Inflammatory macrophage (primary cell): ENCODE results near the gene GAD2.
A peak's percentile ranks its signal among the peaks of the same experiment; 100 is the strongest.

Experiments used
- DNase-seq, 2 donors: peaks; one replicate each; pipeline ENCODE4 v3.0.0-alpha.2; 2020 to 2022
- total RNA-seq, 18 experiments: gene quantifications; one replicate each; lab custom pipeline; 2026; ENCODE audit warnings: mixed read lengths in 6 of 18, inconsistent platforms in 2 of 18; lab: John Stamatoyannopoulos, UW

The GAD2 gene
- total RNA-seq, result 0 to 0.13 (median 0) reads per million in 18 experiments

DNA sequence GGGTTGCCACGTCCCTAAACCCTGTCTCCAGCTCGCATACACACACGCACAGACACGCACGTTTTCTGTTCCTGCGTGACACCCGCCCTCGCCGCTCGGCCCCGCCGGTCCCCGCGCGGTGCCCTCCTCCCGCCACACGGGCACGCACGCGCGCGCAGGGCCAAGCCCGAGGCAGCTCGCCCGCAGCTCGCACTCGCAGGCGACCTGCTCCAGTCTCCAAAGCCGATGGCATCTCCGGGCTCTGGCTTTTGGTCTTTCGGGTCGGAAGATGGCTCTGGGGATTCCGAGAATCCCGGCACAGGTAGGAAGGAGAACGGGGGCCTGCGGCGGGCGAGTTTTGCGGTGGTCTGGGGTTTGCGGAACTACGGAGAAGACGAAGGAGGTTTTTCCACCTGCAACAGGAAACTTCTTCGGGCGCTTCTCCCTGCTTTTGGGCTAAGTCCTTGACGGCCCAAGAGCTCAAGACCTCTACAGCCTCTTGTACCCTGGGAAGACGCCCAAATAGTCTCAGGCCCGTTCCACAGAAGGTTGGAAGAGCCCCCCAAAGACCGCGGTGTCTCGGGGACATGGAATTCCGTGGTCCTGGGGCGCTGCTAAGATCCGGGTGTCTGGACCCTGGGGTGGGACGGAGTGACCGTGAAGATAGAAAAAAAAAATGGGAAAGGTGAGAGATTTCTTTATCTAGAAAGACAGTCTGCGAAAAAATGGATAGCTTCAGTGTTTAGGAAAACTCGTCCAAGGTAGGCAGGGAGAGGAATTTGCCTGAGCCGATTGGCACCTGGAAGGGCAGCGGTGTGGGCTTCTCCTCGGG is at the start of gene GAD2:
Gene GAD2, plus strand, starts transcription at position 190 of the 811 bp plus-strand sequence. Its CDS starts 36 bp downstream, at position 226.
- no peak for DNase-seq

DNA sequence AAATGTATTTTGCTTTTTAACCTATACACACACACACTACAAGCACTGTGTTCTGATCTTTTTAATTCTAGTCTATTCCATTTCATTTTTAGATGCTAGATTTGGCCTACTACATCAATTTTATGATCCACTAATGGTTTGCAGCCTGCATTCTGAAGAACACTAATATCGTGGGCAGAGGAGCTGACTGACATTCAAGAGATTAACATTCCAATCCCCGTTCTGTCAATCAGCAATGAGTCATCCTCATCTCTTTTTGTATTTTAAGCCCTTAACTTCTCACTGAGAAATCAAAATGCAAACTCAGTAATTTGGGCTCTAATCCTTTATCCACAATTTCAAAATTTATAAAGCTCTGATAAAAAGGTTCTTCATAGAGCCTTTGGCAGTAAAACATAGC is 47.1 kb upstream of the GAD2 start:
- no peak for DNase-seq

DNA sequence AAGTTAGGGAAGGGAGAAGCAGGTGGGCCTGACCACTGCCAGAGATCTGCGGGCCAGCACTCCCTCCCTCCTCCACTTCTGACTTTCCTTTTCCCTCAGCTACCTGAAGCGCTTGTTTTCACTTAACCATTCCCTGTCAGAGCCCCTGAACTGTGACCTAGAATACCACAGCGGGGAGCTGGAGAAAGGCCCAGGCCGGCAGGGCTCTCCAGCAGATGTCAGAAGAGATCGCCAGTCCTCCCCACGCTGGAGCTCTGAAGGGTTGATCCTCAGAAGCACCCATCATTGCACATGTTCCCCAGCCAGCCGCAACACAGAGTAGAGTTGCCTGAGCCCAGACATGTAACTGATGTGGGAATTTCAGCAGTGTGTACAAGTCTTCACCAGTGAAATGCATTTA is 44.4 kb upstream of the GAD2 start:
- no peak for DNase-seq

DNA sequence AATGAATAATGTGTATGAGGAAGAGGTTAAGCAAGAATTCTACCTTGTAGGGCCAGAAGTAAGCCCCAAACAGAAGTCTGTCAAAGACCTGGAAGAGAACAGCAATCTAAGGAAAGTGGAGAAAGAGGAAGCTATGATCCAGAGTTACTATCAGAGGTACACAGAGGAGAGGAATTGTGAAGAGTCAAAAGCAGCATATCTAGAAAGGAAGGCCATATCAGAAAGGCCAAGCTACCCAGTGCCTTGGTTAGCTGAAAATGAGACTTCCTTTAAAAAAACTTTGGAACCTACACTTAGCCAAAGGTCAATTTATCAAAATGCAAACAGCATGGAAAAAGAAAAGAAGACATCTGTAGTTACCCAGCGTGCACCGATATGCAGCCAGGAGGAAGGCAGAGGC is 42.7 kb upstream of the GAD2 start:
- no peak for DNase-seq

DNA sequence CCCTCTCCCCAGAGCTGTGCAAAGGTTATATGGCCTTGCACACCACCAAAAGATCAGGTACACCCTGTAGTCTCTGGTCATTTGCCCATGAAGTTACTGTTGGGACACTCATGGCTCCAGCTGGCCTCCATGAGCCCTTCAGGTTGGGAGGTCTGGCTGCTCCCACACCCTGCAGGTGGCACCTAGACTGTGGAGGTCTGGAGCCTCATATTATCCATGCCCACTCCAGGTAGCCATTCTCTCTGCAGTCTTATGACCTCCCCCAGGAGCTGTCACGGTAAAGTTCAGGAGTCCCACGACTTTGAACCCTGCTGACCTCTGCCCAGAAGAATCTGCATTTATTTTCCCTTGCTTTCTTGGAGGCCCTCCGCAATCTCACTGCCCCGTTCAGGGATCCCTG is 39.2 kb upstream of the GAD2 start:
- DNase-seq, result no peak

DNA sequence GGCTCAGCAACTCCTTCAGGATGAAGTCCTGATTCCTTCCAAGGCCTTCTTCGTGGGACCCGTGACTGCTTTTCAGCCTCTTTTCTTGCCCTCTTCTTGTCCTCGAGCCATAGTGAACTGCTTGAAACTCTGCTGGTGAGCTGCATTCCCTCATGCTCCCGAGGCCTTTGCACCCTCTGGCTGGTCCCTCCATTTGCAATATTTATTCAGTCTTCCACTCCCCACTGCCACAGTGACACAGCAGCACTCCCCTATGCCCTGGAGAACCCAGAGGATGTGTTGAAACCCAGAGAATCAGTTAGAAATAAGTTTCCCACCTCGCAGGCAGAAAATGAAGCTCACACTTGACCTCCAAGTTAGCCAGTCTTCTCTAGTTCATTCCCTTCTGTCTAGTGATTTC is 22.3 kb upstream of the GAD2 start:
- no peak for DNase-seq

DNA sequence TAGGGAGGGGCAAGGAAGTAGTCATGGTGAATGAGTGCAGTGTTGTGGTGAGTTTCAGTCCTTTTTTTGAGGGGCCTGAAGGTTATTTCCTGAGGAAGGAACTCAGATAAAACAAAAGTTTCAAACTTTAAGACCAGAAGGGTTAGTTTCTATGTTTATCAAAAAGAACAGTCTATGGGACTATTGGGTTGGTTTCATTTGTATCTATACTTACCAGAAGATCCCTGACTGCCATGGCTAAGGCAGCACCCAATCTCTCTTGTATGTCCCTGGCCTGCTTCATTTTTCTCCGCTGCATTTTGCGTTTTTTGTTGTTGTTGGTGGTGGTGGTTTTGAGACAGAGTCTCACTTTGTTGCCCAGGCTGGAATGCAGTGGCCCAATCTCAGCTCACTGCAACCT is 19.3 kb upstream of the GAD2 start:
- DNase-seq, result no peak

DNA sequence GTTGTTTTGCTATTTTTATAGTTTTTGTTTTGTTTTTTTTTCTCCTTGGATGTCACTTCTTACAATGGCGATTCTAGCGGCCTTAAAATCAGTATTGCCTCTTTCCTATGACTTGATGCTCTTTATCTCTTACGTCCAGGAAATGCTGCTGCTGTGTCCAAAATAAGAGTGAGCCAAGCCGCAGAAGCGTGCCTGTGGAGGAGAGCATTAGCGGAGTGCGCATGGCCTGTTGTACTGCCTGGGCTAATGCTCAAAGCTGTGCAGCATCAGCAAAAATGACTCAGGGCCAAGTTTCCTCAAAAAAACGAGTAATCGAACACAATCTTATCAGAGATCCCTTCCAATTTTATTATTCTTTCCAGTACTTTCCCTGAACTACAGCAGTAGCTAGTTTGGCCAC is 18.5 kb upstream of the GAD2 start:
- no peak for DNase-seq

DNA sequence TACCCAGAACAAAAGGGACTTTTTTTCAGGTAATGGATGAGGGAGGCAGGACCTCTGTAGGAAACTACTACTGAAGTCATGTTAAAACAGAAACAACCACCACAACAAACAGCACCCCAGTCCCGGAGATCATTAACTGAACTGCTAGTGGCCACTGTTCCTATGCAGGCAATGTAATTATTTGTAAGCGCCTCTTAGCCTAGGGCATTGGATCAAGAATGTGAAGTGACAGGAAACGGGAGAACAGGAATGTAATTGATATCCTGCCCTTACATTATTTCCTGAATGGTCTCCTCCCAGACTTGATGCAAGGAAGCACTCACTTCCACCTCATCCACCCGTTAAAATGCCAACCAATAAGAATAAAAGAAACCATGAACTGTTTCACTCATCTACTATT is 16.7 kb upstream of the GAD2 start:
- no peak for DNase-seq

DNA sequence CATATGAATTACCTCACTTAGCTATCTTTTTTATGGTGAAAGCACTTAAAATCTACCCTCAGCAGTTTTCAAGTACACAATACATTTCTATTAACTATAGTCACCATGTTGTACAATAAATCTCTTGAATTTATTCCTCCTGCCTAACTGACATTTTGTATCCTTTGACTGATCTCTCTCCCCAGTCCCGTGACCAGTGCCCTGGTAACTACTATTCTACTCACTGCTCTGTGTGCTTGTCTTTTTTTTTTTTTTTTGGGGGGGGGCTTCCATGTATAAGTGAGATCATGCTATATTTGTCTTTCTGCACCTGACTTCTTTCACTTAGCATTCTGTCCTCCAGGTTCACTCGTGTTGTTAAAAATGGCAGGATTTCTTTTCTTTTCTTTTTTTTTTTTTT is 11.4 kb upstream of the GAD2 start:
- no peak for DNase-seq

DNA sequence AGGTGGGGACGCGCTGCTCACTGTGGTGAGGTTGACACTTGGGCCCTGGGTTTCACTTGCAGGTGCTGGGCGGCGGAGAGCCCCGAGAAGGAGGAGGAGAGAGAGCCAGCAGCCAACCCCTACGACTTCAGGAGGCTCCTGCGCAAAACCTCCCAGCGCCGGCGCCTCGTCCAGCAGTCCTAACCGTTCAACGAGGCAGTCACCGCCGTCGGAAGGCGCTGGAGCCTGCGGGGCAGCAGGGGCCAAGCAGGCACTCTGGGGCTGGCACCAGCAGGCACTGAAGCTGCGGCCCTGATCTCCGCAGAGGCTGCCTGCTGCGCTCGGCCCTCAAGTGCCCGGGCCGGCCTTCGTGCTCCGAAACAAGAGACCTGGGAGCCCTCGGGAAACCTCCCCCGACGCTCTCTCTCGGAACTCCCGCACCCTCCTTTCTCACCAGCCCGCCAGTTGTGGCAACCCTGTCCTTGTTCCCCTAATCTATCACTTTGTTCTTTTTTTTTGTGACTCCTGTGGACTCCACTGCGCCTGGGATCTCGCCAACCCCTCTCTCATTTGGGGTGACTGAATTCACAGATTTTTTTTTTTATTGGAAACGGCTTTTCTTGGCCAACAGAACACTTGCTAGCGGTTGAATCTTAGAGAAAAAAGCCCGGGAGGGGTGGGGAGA is 4.7 kb upstream of the GAD2 start:
- no peak for DNase-seq

DNA sequence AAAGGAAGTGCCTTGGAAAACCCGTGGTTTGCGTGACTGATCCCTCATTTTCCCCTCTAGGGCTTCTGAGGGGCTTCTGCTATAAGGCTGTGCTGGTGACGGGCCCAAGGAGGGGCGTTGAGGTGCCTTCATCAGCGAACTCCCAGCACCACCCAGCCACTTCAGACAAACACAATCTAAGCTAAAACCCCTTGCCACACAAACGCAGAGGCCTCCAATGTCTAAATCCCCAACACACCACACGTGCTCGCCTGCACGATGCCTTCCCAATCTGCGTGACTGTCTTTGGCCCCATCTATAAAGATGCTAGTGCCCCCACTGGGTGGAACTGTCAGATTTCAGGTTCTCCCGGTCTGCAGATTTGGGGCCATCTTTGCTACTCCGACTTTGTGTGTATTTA is 4.1 kb upstream of the GAD2 start:
- DNase-seq, result no peak

DNA sequence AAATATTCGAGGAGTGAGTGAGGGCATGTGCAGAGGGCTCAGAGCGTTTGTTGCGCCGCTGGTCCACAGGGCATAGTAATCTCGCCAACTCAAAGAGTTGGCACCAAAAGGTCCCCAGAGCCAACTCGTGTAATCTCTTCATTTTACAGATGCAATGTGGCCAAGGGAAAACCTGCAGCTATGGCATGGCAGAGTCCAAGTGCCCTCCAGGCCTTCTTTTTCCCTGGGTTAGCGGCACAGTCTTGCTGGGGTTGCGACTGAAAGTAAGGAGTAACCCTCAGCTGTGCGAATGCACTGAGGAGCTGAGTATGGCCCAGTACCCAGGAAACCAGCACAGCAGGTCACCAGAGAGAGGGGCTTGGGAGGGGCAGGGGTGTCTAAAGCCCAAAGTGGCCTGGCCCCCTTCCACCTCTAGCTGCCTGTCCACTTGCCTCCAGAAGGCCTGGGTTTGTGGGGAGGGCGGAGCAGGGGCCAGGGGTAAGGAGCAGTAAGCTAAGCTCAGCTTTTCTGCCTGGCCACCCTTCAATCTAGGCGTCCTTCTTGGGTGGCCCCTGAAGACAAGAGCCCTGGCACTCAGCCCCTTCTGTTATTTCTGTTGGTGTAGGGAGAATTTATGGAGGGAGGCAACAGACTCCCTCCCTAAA is 3.3 kb upstream of the GAD2 start:
- no peak for DNase-seq

DNA sequence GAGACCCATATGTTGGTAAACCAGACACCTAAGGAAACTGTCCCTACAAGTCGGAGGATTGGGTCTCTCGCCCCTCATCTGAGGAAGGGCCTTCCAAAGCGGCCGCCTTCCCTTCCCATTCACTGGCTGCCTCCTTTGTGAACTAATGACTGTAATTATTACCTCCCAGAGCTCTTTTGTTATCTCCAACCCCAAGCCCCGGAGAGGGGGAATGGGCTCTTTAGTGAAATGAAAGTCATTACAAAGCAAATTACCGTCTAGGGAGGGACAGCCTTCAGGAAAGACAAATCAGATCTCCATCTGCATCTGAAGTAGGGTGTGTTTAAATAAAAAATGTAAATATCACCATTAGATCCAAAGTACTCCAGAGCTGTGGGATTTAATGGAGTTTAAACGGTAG is 2.6 kb upstream of the GAD2 start:
- DNase-seq, result no peak

DNA sequence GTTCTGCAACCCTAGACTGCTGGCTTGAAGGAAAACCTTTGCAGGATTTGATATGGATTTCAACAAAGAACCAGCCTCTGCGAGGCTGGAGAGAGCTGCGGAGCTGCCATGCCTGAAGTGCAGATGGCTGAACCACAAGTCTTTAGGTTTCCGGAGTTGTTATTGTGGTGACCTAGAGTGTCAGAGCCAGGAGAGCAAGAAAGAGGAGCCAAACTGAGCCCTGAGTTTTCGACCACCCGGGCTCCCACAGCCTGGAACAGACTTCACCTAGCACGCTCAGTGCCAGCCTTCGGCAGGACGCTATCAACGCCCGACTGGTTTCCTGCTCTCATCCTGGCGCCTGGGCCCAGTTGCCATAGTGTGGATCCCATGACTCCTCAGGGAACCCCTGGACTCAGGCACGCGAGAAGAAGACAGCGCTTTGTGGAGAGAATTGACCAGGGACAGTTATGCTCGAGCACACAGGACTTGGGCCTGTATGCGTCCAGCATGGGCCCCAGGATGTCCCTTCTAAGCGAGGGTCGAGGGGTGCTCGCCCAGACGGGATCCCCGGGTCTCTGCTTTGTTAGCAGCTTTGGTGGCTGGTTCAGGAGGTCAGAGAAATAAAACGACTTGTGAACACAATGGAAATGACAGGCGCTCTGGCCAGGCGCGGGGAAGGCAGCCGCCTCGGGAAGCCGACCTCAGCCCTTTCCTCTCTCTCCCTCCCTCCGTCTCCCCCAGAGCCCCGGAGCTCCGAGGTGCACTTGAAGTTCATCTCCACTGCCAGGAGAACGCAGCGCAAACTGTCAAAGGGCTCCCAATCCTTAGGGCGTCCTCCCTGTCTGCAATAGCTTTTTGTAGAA is 1.8 kb upstream of the GAD2 start:
- no peak for DNase-seq

DNA sequence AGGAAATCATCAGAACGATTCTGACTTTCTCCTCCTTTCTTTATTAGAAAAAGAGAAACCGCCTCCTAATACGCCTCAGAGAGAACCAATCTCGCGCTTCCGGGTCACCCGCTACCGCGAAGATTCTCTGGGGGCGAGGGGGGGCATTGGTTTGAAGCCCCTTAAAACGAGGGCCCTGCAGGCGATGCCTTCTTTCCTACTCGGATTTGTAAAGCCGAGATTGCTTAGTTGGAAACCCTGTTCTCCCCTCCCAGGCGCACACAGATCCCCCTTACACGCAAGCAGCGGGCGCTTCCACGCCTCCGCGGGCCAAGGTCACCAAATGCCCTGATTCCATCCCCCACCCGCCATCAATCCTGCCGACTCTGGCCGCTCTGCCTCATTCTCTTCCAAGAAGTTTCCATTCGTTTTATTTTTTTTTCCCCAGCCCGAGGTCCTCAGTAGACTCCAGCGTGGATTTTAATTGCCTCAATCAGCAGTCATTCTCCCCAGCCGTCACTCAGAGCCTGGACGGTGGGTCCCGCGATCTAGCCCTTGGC is 1.1 kb upstream of the GAD2 start:
- DNase-seq, result no peak

DNA sequence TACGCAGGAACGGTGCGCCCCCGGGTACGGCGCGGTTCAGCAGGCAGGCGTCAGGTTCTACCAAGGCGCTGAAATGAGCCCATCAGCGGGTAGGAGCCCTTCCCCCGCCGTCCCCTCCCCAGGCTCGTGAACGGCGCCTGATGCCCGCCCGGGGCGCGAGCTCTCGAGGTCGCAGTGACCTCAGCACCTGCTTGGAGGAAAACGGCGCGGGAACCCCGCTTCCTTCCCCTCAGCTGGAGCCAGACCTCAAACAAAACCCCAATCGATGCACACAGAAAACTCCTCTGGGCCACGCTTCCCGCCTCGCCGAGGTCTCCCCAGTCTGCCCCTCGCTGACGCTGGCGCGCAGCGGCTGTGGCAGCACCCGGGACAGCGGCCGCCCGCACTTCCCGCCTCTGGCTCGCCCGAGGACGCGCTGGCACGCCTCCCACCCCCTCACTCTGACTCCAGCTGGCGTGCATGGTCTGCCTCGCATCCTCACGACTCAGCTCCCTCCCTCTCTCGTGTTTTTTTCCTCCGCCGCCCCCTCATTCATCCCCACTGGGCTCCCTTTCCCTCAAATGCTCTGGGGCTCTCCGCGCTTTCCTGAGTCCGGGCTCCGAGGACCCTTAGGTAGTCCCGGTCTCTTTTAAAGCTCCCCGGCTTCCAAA is 514 bp upstream of the GAD2 start:
- DNase-seq, result peak in 1 of 2 donors; percentile 9

DNA sequence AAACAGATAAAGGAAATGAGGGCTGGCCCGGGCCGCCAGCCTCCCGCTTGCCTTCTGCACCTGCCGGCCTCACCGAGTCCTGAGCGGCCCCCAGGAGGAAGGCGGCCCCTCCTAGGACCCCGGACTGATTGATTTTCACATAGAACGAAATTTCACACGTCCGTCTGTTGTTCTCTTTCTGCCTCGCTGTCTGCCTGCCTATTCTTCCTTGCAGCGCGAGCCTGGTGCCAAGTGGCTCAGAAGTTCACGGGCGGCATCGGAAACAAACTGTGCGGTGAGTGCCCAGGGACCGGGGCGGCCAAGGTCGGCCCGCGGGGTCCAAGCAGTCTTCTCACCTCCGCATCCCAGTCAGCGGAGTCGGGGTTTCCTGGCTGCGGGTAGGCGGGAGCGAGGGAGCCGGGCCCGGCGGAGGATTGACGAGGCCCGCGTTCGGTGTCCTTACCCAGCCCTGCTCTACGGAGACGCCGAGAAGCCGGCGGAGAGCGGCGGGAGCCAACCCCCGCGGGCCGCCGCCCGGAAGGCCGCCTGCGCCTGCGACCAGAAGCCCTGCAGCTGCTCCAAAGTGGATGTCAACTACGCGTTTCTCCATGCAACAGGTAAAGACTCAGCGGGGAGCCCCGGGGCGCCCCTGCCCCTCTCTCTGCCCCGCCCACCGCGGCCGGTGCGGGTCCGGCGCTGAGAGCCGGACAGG is 967 bp downstream of the GAD2 start:
- no peak for DNase-seq

DNA sequence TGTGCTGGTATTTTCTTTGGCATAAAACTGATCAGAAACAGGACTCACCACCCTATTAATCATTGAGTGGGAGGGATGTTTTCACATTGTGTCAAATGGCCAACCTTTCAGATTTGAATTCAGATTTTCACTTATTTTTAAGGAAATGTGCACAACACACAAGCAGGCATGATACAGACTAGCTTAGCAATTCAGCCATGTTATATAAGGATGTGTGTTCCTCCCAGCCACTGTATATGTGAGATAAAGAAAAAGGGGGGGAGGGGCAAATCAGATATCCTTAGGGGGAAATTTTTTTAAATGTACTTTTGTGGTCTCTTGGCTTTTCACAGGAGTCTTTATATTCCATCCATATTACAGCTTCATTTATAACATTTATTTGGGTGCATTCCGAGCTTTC is 3.1 kb downstream of the GAD2 start:
- no peak for DNase-seq

DNA sequence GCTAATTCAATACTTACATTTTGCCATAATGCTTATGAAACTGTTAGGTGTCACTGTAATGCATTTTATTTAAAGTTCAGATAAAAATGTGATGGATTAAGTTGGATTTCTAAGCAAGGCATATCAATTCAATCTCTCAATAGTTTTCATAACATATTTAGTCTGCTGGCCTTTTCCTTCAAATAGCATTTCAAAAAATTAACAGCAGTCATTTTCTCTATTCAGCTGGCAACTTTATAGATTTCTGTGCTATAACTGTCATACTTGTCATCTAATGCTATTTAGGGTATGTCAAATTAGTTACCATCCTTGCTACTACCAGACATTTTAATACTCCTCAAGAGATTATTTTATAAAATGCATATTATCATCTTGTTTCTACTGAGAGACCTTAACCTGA is 4.3 kb downstream of the GAD2 start:
- no peak for DNase-seq

DNA sequence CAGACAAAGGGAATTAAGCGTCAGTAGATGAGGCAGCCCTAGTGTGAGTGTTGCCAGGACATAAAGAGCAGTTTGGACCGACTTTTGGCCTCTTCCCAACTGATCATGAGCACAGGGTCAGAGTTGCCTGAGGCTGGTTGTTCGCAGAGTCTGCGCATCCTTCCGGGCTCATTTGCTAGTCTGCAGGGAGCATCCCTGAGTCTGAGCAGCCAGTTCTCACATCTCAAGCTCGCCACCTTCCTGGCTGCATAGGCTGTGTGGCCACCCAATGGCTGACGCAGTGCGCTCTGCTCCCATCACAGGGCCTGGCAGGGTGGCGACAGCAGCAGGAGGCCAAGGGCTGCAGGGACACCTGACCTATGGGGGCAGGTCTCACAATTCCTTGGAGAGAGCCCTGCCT is 5.0 kb downstream of the GAD2 start:
- DNase-seq, result no peak

DNA sequence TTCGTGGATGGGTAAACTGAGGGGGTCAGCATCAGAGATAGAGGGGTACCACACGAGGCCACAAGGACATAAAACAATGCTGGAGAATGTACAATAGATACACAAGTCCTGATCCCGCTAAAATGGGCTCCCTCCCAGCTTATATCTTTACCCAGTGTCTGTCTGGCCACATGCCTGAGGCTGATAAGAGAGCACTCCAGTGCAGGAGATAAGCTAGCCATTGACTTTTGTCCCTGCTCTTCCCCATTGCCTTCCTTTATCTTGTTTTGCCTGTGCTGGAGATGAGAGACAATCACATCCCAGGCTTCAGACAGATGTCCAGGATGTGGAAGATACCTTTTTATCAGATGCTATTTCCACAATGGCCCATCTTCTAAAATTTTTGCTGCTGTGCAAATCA is 6.0 kb downstream of the GAD2 start:
- no peak for DNase-seq
